GM23338 (cell line): ENCODE data around the gene UBXN1. TPM values are rescaled to one million over a fixed set of nuclear protein-coding genes. Genes with fewer than 3 reads are reported as not detected.

Source experiments
- ATAC-seq: fragments of 200-7000 bp; cut with Tn5 transposase; 3 replicates; pipeline ENCODE4 v1.9.1; 2020
- DNase-seq: peaks from one replicate; pipeline ENCODE4 v3.0.0-alpha.2; 2015; ENCODE audit warnings: low spot score
- H2AFZ ChIP-seq: fragments of 200-600 bp; sonication (generic); 2 replicates; pipeline ENCODE4 v1.8.0; 2016; ENCODE audit warnings: antibody characterized with exemption, mild to moderate bottlenecking, moderate library complexity
- H3F3A ChIP-seq: fragments of 200-600 bp; sonication (generic); replicated peaks from 2 replicates; pipeline ENCODE4 v1.8.0; 2017; ENCODE audit warnings: antibody characterized with exemption, mixed run types, low read depth
- H3K27ac ChIP-seq: fragments of 200-600 bp; sonication (generic); 2 replicates; pipeline ENCODE4 v1.6.1; 2016; ENCODE audit warnings: low read depth
- H3K27me3 ChIP-seq: fragments of 200-600 bp; sonication (generic); 2 replicates; pipeline ENCODE4 v1.8.0; 2016; ENCODE audit warnings: mild to moderate bottlenecking, mixed run types, moderate library complexity; ENCODE audit not compliant: insufficient read depth
- H3K36me3 ChIP-seq: fragments of 200-600 bp; sonication (generic); 2 replicates; pipeline ENCODE4 v1.8.0; 2016; ENCODE audit warnings: mild to moderate bottlenecking; ENCODE audit not compliant: insufficient read depth
- H3K4me1 ChIP-seq: fragments of 200-600 bp; sonication (generic); 2 replicates; pipeline ENCODE4 v1.8.0; 2016; ENCODE audit warnings: mild to moderate bottlenecking, moderate library complexity; ENCODE audit not compliant: insufficient read depth
- H3K4me2 ChIP-seq: fragments of 200-600 bp; sonication (generic); 2 replicates; pipeline ENCODE4 v1.7.1; 2017; ENCODE audit warnings: mixed run types
- H3K4me3 ChIP-seq: fragments of 200-600 bp; sonication (generic); 2 replicates; pipeline ENCODE4 v1.6.1; 2016; ENCODE audit warnings: mixed run types
- H3K79me2 ChIP-seq: fragments of 200-600 bp; sonication (generic); replicated peaks from 2 replicates; pipeline ENCODE4 v1.8.0; 2017; ENCODE audit warnings: mild to moderate bottlenecking; ENCODE audit not compliant: insufficient read depth
- H3K9me2 ChIP-seq: fragments of 200-600 bp; sonication (generic); 2 replicates; pipeline ENCODE4 v1.8.0; 2017; ENCODE audit not compliant: insufficient read depth
- H4K20me1 ChIP-seq: fragments of 200-600 bp; sonication (generic); replicated peaks from 2 replicates; pipeline ENCODE4 v1.8.0; 2017; ENCODE audit warnings: mild to moderate bottlenecking; ENCODE audit not compliant: insufficient read depth
- H3K27ac Mint-ChIP-seq: 2 replicates; pipeline ENCODE4 v1.8.0; 2020; ENCODE audit warnings: inconsistent platforms, mild to moderate bottlenecking, moderate library complexity, mixed read lengths
- H3K27me3 Mint-ChIP-seq: 3 replicates; pipeline ENCODE4 v1.8.0; 2022; ENCODE audit warnings: low read depth, mild to moderate bottlenecking, moderate library complexity, mixed read lengths, inconsistent platforms; ENCODE audit not compliant: insufficient read depth, poor library complexity
- H3K36me3 Mint-ChIP-seq: 3 replicates; pipeline ENCODE4 v1.8.0; 2021; ENCODE audit warnings: low read depth, mild to moderate bottlenecking, inconsistent platforms, moderate library complexity, mixed read lengths
- H3K4me1 Mint-ChIP-seq: 3 replicates; pipeline ENCODE4 v1.8.0; 2020; ENCODE audit warnings: mild to moderate bottlenecking, inconsistent platforms, mixed read lengths
- H3K4me3 Mint-ChIP-seq: 3 replicates; pipeline ENCODE4 v1.8.0; 2021; ENCODE audit warnings: moderate library complexity, mild to moderate bottlenecking, inconsistent platforms, mixed read lengths
- H3K9me3 Mint-ChIP-seq: 3 replicates; pipeline ENCODE4 v1.8.0; 2020; ENCODE audit warnings: moderate library complexity, mild to moderate bottlenecking, inconsistent platforms, mixed read lengths
- CREB1 ChIP-seq: fragments of 250-450 bp; sonication (Bioruptor Pico); IDR thresholded peaks from 2 replicates; pipeline ENCODE4 v1.5.0; 2020; ENCODE audit warnings: low read depth, mild to moderate bottlenecking, moderate library complexity
- EZH2 ChIP-seq: fragments of 200-600 bp; sonication (generic); IDR thresholded peaks from one replicate; pipeline ENCODE4 v1.8.0; 2017; ENCODE audit warnings: antibody characterized with exemption, mild to moderate bottlenecking, low read depth; ENCODE audit not compliant: unreplicated experiment
- JUNB ChIP-seq: IDR thresholded peaks from one replicate; pipeline ENCODE4 v1.6.1; 2016; ENCODE audit warnings: antibody characterized with exemption; ENCODE audit not compliant: unreplicated experiment
- POLR2AphosphoS5 ChIP-seq: IDR thresholded peaks from 2 replicates; pipeline ENCODE4 v1.6.1; 2016; ENCODE audit warnings: antibody characterized with exemption, low read depth
- polyA plus RNA-seq: library from polyadenylated mRNA; unstranded; fragments of >200 nt; fragmentation: Nextera tagmentation; extraction: Ambion mirVana; gene quantifications from 2 replicates; pipeline ENCODE4 v1.2.1, GENCODE V29; 2016
- total RNA-seq: library from RNA; depleted of rRNA; stranded (reverse); fragments of >200 nt; shearing (Covaris generic); gene quantifications from 2 replicates; pipeline ENCODE4 v1.2.3, GENCODE V29; 2014
- TF ChIP-seq, protein P1 (sequence below): IDR thresholded peaks from one replicate; pipeline ENCODE4 v1.6.1; 2018; ENCODE audit warnings: antibody characterized with exemption; ENCODE audit not compliant: unreplicated experiment
- TF ChIP-seq, protein P2 (sequence below): fragments of 250-450 bp; sonication (Bioruptor Pico); IDR thresholded peaks from 2 replicates; pipeline ENCODE4 v1.5.0; 2020; ENCODE audit warnings: mild to moderate bottlenecking, moderate library complexity

The UBXN1 gene
- total and polyA plus RNA-seq, 2 experiments from 2014 or later: 126 to 132 TPM

DNA sequence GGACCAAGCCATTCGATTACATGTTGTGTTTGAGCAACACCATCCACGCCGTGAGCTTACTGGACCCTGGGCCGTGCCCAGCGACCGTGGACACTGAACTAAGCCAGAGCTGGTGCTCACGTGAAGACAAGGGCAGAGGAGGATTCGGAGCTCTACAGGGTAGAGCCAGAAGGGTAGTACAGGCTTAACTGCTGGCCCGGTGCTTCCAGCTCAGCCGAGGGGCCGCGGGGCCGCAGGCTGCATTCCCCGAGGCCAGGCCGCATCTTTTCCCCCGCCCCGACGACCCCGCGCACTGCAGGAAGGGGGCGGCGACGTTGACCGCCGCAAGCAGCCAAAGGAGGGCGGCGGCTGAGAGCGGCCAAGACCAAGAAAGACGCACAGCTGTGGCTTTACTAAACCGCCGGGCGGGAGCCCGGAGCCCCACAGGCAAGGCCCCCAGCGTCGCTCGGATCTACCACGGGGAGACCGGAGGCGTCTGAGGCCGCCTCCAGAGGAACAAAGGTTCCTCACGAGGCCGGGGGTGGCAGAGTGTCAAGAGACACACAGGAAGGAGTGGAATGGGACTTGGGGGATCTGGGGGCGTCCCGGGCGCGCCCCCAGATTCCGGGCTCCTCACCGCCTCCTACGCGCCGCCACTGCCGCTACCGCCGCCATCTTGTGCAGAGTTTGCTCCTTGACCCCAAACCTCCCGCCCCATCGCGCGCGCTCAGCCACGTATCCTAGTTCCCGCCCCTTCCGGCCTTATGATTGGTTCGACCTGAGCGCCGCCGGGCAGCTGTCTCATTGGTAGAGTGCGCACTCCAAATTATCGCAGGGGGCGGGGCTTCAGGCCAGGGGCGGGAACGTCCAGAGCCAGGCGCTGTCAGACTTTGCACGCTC is 32.7 kb downstream of the UBXN1 start, which contains the start of gene GANAB:
Gene GANAB (minus strand): TSS at position 668 of the 879 bp plus-strand sequence. CDS start 14 bp downstream, at position 654.
- DNase-seq (peak; percentile 100), ATAC-seq (peak; percentile 97)
- Mint-ChIP-seq H3K36me3 (peaks cover 39% of the 10 kb centered on the region), H3K4me3 (peak within 1 kb of the TSS; percentile 99), H3K27me3 (peaks cover 10% of the 10 kb centered on the region), H3K4me1 (peaks cover 12% of the 10 kb centered on the region), H3K9me3 (peaks cover 2% of the 10 kb centered on the region; the same call in 1 of the 3 replicates), H3K27ac (peak within 1 kb of the TSS; percentile 98)
- peaks cover 10% of the 10 kb centered on the region; the same call in 1 of the 2 replicates for H3K36me3 ChIP-seq
- peak within 1 kb of the TSS; percentile 100 for H3K4me2 ChIP-seq
- peak; percentile 90 for TF ChIP-seq POLR2AphosphoS5
- peak; percentile 83 for TF ChIP-seq CREB1
- TF ChIP-seq, protein P1, sequence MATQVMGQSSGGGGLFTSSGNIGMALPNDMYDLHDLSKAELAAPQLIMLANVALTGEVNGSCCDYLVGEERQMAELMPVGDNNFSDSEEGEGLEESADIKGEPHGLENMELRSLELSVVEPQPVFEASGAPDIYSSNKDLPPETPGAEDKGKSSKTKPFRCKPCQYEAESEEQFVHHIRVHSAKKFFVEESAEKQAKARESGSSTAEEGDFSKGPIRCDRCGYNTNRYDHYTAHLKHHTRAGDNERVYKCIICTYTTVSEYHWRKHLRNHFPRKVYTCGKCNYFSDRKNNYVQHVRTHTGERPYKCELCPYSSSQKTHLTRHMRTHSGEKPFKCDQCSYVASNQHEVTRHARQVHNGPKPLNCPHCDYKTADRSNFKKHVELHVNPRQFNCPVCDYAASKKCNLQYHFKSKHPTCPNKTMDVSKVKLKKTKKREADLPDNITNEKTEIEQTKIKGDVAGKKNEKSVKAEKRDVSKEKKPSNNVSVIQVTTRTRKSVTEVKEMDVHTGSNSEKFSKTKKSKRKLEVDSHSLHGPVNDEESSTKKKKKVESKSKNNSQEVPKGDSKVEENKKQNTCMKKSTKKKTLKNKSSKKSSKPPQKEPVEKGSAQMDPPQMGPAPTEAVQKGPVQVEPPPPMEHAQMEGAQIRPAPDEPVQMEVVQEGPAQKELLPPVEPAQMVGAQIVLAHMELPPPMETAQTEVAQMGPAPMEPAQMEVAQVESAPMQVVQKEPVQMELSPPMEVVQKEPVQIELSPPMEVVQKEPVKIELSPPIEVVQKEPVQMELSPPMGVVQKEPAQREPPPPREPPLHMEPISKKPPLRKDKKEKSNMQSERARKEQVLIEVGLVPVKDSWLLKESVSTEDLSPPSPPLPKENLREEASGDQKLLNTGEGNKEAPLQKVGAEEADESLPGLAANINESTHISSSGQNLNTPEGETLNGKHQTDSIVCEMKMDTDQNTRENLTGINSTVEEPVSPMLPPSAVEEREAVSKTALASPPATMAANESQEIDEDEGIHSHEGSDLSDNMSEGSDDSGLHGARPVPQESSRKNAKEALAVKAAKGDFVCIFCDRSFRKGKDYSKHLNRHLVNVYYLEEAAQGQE: no peak
- no peaks in the 10 kb centered on the region for H3K27me3 ChIP-seq
- no peaks in the 10 kb centered on the region; the same call in 1 of the 2 replicates for H3K4me1 ChIP-seq
- H3F3A ChIP-seq: 0 out of 2 replicates have a peak, but pooled peaks cover 16% of the 10 kb centered on the region
- no peak within 1 kb of the TSS for H2AFZ ChIP-seq
- H3K27ac ChIP-seq: peak within 1 kb of the TSS; percentile 96
- H4K20me1 ChIP-seq: peaks cover 19% of the 10 kb centered on the region
- peaks cover 48% of the 10 kb centered on the region for H3K79me2 ChIP-seq
- peak within 1 kb of the TSS; percentile 100 for H3K4me3 ChIP-seq
- H3K9me2 ChIP-seq: no peaks in the 10 kb centered on the region

DNA sequence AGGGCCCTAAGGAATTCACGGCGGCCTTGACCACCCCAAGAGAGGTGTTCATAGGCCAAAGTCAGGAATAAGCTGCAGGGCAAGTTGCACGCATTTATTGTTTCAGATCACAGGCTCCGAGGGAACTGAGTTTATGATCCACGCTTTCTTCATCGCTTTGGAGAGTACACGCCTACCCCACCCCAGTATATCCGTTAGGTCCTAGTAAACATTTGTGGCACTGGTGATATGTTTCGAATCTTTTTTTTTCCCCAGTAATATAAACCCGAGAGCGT is 33.3 kb downstream of the UBXN1 start:
- H3K27ac Mint-ChIP-seq: peak overlapping the region; percentile 98
- no peak for DNase-seq
- peaks cover 2% of the 10 kb centered on the region; the same call in 1 of the 3 replicates for H3K9me3 Mint-ChIP-seq
- H2AFZ ChIP-seq: no peak overlapping the region
- no peaks in the 10 kb centered on the region for H3K9me2 ChIP-seq
- H3K4me3 Mint-ChIP-seq: peak overlapping the region; percentile 99
- peak overlapping the region; percentile 100 for H3K4me2 ChIP-seq
- H4K20me1 ChIP-seq: peaks cover 23% of the 10 kb centered on the region
- peaks cover 46% of the 10 kb centered on the region for H3K79me2 ChIP-seq
- peak overlapping the region; percentile 96 for H3K27ac ChIP-seq
- no peaks in the 10 kb centered on the region; the same call in 1 of the 2 replicates for H3K4me1 ChIP-seq
- H3K36me3 ChIP-seq: peaks cover 10% of the 10 kb centered on the region; the same call in 1 of the 2 replicates
- 0 out of 2 replicates have a peak, but pooled peaks cover 16% of the 10 kb centered on the region for H3F3A ChIP-seq
- H3K27me3 Mint-ChIP-seq: peaks cover 11% of the 10 kb centered on the region
- no peaks in the 10 kb centered on the region for H3K27me3 ChIP-seq
- ATAC-seq: no peak
- peak overlapping the region; percentile 100 for H3K4me3 ChIP-seq
- H3K4me1 Mint-ChIP-seq: peaks cover 12% of the 10 kb centered on the region
- H3K36me3 Mint-ChIP-seq: peaks cover 39% of the 10 kb centered on the region
- no peak for TF ChIP-seq JUNB
- TF ChIP-seq POLR2AphosphoS5: no peak
- no peak for TF ChIP-seq EZH2
- TF ChIP-seq, protein P2, sequence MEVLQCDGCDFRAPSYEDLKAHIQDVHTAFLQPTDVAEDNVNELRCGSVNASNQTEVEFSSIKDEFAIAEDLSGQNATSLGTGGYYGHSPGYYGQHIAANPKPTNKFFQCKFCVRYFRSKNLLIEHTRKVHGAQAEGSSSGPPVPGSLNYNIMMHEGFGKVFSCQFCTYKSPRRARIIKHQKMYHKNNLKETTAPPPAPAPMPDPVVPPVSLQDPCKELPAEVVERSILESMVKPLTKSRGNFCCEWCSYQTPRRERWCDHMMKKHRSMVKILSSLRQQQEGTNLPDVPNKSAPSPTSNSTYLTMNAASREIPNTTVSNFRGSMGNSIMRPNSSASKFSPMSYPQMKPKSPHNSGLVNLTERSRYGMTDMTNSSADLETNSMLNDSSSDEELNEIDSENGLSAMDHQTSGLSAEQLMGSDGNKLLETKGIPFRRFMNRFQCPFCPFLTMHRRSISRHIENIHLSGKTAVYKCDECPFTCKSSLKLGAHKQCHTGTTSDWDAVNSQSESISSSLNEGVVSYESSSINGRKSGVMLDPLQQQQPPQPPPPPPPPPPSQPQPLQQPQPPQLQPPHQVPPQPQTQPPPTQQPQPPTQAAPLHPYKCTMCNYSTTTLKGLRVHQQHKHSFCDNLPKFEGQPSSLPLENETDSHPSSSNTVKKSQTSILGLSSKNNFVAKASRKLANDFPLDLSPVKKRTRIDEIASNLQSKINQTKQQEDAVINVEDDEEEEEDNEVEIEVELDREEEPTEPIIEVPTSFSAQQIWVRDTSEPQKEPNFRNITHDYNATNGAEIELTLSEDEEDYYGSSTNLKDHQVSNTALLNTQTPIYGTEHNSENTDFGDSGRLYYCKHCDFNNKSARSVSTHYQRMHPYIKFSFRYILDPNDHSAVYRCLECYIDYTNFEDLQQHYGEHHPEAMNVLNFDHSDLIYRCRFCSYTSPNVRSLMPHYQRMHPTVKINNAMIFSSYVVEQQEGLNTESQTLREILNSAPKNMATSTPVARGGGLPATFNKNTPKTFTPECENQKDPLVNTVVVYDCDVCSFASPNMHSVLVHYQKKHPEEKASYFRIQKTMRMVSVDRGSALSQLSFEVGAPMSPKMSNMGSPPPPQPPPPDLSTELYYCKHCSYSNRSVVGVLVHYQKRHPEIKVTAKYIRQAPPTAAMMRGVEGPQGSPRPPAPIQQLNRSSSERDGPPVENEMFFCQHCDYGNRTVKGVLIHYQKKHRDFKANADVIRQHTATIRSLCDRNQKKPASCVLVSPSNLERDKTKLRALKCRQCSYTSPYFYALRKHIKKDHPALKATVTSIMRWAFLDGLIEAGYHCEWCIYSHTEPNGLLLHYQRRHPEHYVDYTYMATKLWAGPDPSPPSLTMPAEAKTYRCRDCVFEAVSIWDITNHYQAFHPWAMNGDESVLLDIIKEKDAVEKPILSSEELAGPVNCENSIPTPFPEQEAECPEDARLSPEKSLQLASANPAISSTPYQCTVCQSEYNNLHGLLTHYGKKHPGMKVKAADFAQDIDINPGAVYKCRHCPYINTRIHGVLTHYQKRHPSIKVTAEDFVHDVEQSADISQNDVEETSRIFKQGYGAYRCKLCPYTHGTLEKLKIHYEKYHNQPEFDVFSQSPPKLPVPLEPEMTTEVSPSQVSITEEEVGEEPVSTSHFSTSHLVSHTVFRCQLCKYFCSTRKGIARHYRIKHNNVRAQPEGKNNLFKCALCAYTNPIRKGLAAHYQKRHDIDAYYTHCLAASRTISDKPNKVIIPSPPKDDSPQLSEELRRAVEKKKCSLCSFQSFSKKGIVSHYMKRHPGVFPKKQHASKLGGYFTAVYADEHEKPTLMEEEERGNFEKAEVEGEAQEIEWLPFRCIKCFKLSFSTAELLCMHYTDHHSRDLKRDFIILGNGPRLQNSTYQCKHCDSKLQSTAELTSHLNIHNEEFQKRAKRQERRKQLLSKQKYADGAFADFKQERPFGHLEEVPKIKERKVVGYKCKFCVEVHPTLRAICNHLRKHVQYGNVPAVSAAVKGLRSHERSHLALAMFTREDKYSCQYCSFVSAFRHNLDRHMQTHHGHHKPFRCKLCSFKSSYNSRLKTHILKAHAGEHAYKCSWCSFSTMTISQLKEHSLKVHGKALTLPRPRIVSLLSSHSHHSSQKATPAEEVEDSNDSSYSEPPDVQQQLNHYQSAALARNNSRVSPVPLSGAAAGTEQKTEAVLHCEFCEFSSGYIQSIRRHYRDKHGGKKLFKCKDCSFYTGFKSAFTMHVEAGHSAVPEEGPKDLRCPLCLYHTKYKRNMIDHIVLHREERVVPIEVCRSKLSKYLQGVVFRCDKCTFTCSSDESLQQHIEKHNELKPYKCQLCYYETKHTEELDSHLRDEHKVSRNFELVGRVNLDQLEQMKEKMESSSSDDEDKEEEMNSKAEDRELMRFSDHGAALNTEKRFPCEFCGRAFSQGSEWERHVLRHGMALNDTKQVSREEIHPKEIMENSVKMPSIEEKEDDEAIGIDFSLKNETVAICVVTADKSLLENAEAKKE (CRISPR knock-in tag): no peak
- TF ChIP-seq, protein P1: no peak
